ENCODE results near the gene P2RX1. TPM values are rescaled to one million over a fixed set of nuclear protein-coding genes. Genes with fewer than 3 reads are reported as not detected.

The P2RX1 gene
- total and polyA plus RNA-seq, 2 of the 4 experiments (the other 2 are of a cell fraction): not detected

DNA sequence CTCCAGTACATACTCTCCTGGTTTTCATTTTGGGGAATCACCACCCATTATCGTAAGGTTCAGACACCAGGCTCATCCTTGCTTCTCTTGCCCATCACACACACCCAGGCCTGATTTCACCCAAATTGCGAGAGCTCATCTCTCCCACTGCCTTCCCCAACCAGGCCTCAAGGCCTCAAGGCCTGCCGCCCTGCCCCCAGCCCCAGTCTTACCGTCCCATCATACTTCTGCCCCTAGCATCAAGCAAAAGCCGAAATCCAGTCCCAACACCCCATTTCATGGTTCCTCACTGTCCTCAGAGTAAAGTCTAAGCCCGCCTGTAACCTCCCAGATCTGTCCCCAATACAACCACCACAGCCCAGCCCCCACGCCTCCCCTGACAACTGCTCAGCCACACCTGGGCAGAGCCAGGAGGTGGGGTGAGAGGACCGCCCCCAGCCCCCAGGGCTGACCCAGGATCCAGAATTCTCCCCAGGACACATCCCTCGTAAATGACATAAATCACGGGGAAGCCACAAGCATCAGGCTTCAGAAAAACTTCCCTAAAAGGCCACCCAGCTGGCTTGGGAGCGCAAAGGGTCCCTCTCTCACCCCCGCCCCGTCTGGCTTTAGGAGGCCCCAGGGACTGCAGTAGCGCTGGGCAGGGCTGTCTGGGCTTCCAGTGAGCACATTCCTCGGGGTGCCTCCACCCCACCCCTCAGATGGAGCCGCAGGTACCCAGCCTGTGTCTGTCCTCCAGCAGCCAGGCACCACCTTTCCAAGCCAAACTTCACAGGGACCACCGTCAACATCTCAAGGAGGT lies 9.6 kb upstream of the P2RX1 start:
- no peaks in the 10 kb centered on the region for H3K36me3 ChIP-seq (ENCODE audit: control insufficient read depth, insufficient read depth, low read length)
- TF ChIP-seq, protein P1, sequence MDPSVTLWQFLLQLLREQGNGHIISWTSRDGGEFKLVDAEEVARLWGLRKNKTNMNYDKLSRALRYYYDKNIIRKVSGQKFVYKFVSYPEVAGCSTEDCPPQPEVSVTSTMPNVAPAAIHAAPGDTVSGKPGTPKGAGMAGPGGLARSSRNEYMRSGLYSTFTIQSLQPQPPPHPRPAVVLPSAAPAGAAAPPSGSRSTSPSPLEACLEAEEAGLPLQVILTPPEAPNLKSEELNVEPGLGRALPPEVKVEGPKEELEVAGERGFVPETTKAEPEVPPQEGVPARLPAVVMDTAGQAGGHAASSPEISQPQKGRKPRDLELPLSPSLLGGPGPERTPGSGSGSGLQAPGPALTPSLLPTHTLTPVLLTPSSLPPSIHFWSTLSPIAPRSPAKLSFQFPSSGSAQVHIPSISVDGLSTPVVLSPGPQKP (IDR thresholded peaks at IDR 0.05; ENCODE audit: borderline replicate concordance, low read depth, low read length): no peak
- TF ChIP-seq FOS (IDR thresholded peaks at IDR 0.05; ENCODE audit: low read depth, low read length): no peak
- TF ChIP-seq MAZ (IDR thresholded peaks at IDR 0.05; ENCODE audit: borderline replicate concordance, low read depth, low read length): no peak
- TF ChIP-seq CHD1 (IDR thresholded peaks at IDR 0.05; ENCODE audit: low read depth, low read length): no peak
- TF ChIP-seq, protein P2, sequence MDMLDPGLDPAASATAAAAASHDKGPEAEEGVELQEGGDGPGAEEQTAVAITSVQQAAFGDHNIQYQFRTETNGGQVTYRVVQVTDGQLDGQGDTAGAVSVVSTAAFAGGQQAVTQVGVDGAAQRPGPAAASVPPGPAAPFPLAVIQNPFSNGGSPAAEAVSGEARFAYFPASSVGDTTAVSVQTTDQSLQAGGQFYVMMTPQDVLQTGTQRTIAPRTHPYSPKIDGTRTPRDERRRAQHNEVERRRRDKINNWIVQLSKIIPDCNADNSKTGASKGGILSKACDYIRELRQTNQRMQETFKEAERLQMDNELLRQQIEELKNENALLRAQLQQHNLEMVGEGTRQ (IDR thresholded peaks at IDR 0.05; ENCODE audit: low read depth, low read length): no peak
- TF ChIP-seq POLR2A (IDR thresholded peaks at IDR 0.05; ENCODE audit: low read depth, low read length): no peak
- TF ChIP-seq CEBPB (IDR thresholded peaks at IDR 0.05; ENCODE audit: low read depth, low read length): no peak
- TF ChIP-seq MAFK (IDR thresholded peaks at IDR 0.05; ENCODE audit: low read depth, low read length): no peak
- TF ChIP-seq, protein P3, sequence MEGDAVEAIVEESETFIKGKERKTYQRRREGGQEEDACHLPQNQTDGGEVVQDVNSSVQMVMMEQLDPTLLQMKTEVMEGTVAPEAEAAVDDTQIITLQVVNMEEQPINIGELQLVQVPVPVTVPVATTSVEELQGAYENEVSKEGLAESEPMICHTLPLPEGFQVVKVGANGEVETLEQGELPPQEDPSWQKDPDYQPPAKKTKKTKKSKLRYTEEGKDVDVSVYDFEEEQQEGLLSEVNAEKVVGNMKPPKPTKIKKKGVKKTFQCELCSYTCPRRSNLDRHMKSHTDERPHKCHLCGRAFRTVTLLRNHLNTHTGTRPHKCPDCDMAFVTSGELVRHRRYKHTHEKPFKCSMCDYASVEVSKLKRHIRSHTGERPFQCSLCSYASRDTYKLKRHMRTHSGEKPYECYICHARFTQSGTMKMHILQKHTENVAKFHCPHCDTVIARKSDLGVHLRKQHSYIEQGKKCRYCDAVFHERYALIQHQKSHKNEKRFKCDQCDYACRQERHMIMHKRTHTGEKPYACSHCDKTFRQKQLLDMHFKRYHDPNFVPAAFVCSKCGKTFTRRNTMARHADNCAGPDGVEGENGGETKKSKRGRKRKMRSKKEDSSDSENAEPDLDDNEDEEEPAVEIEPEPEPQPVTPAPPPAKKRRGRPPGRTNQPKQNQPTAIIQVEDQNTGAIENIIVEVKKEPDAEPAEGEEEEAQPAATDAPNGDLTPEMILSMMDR (conservative IDR thresholded peaks at IDR 0.05; ENCODE audit: low read depth, low read length): no peak
- ChIA-PET CTCF (no interaction called here), POLR2A (ENCODE audit: unreplicated experiment) (no interaction called here)
- no peak overlapping the region for H3K18ac ChIP-seq (ENCODE audit: low read depth, low read length)
- H3K4me3 ChIP-seq (ENCODE audit: insufficient read depth, low read depth, low read length): no peak overlapping the region
- no peak overlapping the region for H3K4ac ChIP-seq (ENCODE audit: low read depth, low read length)
- no peak overlapping the region for H2BK20ac ChIP-seq (ENCODE audit: low read depth, low read length)
- H3K27me3 ChIP-seq (ENCODE audit: control insufficient read depth, insufficient read depth, low read length): peaks cover 5% of the 10 kb centered on the region; the same call in 1 of the 2 replicates
- no peak overlapping the region for H4K5ac ChIP-seq (ENCODE audit: low read depth, low read length)
- no peak overlapping the region for H2BK15ac ChIP-seq (ENCODE audit: low read depth, low read length)
- H3K9me3 ChIP-seq (ENCODE audit: control insufficient read depth, insufficient read depth, low read length): no peaks in the 10 kb centered on the region
- no peak overlapping the region for H3K27ac ChIP-seq (ENCODE audit: insufficient read depth, low read length)
- H3K23ac ChIP-seq (ENCODE audit: low read depth, low read length): no peak overlapping the region
- 67% methylated on average over 6 of the region's 17 CpGs; no CpG with 5 or more reads in 1 of the 2 experiments for WGBS, 2 experiments (ENCODE audit: extremely low coverage in 2 of 2, insufficient read length in 1 of 2)
- no peaks in the 10 kb centered on the region for H3K9me1 ChIP-seq (ENCODE audit: insufficient read depth, low read length)
- in situ Hi-C loops (cut with MboI; ENCODE audit: low sequenced_read_pairs): no loop called here
- no peak overlapping the region for H3K4me2 ChIP-seq (ENCODE audit: low read depth, low read length)
- ATAC-seq (ENCODE audit: low read depth) (no peak), DNase-seq (no peak)
- H2BK120ac ChIP-seq (ENCODE audit: low read depth, low read length): no peak overlapping the region
- intact Hi-C loops (cut with micrococcal nuclease): no loop called here
- no peak overlapping the region for H3K9ac ChIP-seq (ENCODE audit: low read depth, low read length)
- dilution Hi-C loops (cut with HindIII; ENCODE audit: low sequenced_read_pairs, unreplicated experiment): no loop called here
- peak overlapping the region; percentile 55 for H2AK9ac ChIP-seq (replicated peaks; ENCODE audit: low read depth, low read length, poor library complexity)
- no peak overlapping the region for H2AK5ac ChIP-seq (ENCODE audit: low read depth, low read length)
- H4K8ac ChIP-seq (ENCODE audit: low read depth in 2 of 2, low read length in 2 of 2): no peak overlapping the region
- H3K79me1 ChIP-seq (ENCODE audit: low read depth in 1 of 2, low read length in 2 of 2): no peaks in the 10 kb centered on the region
- no peak overlapping the region for H3K56ac ChIP-seq (ENCODE audit: extremely low read depth, insufficient read depth, low read length)
- H3K4me1 ChIP-seq (ENCODE audit: control insufficient read depth, insufficient read depth, low read length): peaks cover 3% of the 10 kb centered on the region; the same call in 1 of the 2 replicates
- no peak overlapping the region for H2BK5ac ChIP-seq (ENCODE audit: low read depth, low read length, poor library complexity, severe bottlenecking)
- H4K20me1 ChIP-seq (ENCODE audit: insufficient read depth, low read length): no peaks in the 10 kb centered on the region
- H4K91ac ChIP-seq (ENCODE audit: insufficient read depth, low read depth, low read length): no peak overlapping the region
- H3K14ac ChIP-seq (replicated peaks; ENCODE audit: low read depth, low read length): no peak overlapping the region
- no peak overlapping the region for H2AFZ ChIP-seq (replicated peaks; ENCODE audit: low read length, poor library complexity)
- BruUV-seq (replicated peaks): no TSS peak
